Activated CD4-positive, CD25-positive, alpha-beta regulatory T cell treated with anti-CD3 and anti-CD28 coated beads, Interleukin-2, amount 50 U/mL, for 24 hours (primary cell): ENCODE data around the gene FBXO17.
A peak's percentile ranks its signal among the peaks of the same experiment; 100 is the strongest.
"Not testable (repeated sequence)": the region's sequence is repeated elsewhere in the genome, so short reads cannot be mapped to it uniquely, and the experiment has no call there.

Experiments
- ATAC-seq, 2 donors: fragments of 150-1000 bp; cut with Tn5 transposase; one replicate each; pipeline ENCODE4 v1.10.0; 2021; ENCODE audit warnings: mild to moderate bottlenecking in 1 of 2, moderate library complexity in 1 of 2

Gene FBXO17

DNA sequence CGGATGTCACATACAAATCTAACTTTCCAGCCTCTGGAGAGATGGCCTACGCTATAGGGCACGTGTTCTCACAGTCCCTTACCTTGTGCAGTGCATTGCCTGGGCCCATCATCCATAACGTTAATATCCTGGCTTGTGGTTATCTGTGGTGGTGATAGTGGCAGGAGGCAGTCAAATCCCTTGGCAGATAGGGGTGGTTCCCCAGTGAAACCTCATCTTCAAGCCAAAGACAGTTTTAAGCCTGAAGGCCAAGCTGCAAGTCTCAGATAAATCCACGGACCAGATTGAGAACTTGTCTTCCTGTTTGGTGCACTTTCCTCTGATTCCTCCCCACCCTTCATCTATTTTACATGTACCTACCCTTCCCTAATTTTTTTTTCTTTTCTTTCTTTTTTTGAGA lies 4.3 kb upstream of the FBXO17 start:
- no peak for ATAC-seq

DNA sequence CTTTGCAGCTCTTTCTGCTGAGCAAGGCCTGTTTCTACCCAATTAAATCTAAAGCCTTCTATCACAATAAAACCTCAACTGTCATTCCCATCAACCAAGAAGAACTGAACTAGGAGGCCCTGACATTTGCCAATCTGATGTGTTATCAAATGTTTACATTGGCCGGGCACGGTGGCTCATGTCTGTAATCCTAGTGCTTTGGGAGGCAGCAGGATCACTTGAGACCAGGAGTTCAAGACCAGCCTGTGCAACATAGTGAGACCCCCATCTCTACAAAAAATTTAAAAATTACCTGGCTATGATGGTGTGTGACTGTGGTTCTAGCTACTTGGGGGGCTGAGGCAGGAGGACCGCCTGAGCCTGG lies 2.8 kb upstream of the FBXO17 start:
- ATAC-seq: no peak

DNA sequence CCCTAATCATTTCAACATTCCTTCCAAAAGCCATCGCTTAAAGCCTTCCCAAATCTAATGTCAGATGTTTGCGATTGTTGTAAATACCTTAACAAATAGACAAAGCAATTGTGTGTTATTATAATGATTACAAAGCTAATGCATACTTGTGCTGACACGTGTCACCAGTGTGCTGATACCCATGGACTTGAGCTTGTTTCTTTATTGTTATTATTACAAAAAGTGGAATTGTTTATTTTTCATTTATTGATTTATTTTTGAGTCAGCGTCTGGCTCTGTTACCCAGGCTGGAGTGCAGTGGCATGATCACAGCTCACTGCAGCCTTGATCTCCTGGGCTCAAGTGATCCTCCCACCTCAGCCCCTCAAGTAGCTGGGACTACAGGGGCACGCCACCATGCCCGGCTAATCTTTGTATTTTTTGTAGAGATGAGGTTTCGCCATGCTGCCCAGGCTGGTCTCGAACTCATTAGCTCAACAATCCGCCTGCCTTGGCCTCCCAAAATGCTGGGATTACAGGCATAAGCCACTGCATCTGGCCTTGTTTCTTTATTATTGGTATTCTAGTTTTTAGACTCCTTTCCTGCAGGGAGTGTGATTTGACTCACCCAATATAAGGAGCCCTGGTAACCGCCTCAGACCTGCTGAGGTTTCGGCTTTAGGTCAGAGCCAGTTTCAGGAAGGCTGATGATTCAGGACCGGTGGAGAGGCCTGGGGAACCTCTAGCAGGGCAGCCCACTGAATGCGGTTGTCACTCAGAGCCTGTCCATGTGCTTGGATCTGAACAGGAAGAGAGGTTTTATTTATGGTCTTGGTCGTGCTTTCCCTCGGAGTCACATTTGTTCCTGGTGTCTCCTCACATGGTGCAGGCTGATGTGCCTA lies 2.1 kb upstream of the FBXO17 start:
- ATAC-seq: peak; percentile 93 to 95

DNA sequence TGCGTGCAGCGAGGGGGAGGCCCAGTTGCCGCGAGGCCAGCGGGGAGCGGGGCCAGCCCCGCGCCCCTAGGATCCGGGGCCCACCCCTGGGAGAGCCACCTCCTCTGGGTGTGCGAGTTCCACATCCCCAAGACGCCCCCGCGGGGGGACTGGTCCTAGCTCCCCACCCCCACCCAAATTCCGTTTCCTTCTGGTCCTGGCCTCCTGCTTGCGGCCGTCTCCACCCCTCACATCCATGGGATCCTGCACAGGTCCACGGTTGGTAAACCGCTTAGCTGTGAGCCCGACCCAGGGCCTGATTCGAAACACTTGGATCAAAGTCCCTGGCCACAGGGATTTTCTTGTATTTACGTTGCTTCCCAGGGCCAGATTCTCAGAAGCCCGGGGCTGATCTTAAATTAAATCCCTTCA lies 324 bp upstream of the FBXO17 start:
- ATAC-seq: no peak

DNA sequence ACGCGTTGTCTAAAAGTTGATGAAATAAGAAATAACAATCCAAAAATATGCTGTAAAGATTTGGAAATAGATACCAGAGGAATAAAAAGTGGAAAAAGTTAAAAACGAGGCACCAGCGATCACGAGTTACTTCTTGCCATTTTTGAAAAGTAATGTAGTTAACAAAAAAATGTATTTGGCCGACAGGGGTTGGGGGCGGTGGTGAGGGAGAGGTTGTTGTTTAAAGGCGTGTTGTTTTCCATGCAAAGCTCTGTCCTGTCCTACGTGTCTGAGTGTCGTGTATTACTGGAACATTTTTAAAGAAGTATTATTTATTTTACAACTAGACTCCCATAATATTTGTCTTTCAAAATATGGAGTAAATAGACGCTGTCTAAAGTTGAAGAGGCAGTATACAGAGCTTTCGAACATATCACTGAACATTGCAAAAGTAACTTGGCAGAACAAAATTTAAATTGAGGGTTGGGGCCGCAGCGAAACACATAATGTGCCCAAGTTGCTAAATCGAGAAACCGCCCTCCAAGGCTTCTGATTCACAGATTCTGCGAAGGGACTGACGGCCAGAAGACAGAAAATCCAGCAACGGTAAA lies 823 bp downstream of the FBXO17 start:
- no peak for ATAC-seq

DNA sequence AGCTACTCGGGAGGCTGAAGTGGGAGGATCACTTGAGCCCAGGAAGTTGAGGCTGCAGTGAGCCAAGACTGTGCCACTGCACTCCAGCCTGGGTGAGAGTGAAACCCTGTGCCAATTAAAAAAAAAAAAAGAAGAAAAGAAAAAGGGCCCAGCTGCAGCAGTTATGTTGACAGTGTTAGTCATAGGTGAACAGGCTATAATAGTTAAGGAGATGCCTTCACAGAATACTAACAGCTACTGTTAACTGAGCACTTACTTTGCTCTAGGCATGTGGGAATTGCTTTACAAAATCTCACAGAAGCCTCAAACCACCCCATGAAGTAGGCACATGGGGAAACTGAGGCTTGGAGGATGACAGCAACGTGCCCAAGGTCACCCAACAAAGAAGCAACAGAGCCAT lies 3.9 kb downstream of the FBXO17 start:
- no peak for ATAC-seq

DNA sequence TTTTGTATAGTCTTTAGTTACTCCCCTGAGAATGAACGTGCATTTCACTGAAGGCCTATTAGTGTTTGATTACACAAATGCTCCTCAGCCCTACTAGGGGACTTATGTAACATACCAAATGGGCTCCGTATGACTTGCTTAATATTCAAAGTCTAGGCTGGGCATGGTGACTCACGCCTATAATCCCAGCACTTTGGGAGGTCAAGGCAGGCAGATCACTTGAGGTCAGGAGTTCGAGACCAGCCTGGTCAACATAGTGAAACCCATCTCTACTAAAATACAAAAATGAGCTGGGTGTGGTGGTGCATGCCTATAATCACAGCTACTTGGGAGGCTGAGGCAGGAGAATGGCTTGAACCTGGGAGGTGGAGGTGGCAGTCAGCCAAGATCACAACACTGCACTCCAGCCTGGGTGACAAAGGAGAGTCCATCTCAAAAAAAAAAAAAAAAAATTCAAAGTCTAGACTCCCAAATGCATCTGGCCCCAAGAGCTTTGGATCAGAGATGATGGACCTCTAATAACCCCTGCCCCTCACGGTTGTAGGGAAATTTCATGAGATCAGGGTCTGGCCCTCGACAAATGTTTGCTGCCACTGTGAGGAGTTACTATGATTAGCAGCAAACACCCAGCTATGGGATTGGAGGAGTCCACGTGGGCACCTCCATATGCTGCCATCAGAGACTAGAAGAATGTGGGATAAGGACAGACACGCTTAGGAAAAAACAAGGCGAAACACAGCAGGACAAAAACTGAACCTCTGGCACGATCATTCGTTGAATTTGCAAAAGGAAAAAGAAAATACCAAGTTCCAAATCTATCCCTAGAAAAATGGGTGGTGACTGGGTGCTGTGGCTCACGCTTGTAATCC lies 4.6 kb downstream of the FBXO17 start:
- ATAC-seq: no peak

DNA sequence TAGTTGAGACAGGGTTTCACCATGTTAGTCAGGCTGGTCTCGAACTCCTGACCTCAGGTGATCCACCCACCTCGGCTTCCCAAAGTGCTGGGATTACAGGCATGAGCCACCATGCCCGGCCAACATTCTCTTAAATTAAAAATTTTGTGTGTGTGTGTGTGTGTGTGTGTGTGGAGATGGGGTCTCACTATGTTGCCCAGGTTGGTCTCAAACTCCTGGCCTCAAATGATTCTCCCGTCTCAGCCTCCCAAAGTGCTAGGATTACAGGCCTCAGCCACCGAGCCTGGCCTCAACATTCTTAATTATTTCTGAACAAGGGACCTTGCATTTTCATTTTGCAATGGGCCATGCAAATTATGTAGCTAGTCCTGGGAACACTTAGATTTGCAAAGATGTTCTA lies 9.4 kb downstream of the FBXO17 start:
- not testable (repeated sequence) for ATAC-seq

DNA sequence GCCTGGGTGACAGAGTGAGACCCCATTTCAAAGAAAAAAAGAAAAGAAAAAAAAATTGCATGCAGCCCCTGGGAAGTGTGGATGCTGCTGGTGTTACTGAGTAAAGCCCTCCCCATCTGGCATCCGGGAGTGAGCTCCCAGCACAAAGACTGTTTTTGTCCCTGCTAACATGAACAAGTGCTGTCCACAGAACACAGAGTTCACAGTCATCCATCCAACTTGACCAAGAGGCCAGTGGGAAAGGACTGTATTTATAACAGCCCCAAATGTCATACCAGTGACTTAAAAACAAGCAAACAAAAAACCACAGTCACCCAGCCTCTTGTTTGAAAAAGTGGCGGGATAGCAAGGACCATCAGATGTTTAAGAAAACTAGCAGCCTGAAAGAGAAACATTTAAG lies 10.8 kb downstream of the FBXO17 start:
- no peak for ATAC-seq

DNA sequence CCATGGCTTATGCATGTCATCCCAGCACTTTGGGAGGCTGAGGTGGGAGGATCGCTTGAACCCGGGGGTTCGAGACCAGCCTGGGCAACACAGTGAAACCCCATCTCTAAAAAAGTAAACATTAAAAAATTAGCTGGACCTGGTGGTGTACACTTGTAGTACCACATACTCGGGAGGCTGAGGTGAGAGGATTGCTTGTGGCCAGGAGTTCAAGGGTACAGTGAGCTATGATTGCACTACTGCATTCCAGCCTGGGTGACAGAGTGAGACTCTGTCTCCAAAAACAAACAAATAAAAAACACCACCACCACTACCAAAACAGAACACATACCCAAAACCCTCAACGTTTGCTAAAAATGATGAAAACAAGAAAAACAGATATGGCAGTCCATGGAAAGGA lies 15.9 kb downstream of the FBXO17 start:
- ATAC-seq: no peak

DNA sequence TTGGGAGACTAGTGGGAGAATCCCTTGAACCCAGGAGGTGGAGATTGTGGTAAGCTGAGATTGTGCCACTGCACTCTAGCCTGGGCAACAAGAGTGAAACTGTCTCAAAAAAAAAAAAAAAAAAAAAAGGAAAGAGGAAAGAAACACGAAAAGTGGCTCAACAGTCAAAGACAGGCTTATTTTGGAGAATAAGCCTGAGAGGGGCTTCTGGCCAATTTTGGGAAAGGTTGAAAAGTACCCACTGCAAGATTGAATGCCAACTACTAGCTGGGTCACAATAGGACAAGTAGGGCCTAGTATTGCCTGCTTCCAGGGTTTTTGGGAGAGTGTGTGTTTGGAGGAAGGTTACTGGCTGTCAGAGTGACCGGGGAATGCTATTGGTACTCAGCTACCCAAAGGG lies 17.2 kb downstream of the FBXO17 start:
- no peak for ATAC-seq

DNA sequence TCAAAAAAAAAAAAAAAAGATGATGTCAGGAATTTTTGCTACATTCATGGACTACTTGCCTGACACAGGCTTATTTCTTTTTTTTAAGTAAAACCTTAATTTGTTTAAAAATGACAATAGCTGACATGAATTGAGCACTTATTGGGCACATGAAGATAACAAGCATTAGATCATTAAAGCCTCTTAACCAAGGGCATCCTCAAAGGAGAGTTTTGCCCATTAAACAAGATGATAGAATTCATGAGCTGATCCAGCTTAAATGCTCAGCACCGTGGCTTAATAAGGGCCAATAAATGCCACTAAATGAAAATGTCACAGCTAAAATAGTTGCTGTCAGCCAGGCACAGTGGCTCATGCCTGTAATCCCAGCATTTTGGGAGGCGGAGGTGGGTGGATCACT lies 19.3 kb downstream of the FBXO17 start:
- no peak for ATAC-seq

DNA sequence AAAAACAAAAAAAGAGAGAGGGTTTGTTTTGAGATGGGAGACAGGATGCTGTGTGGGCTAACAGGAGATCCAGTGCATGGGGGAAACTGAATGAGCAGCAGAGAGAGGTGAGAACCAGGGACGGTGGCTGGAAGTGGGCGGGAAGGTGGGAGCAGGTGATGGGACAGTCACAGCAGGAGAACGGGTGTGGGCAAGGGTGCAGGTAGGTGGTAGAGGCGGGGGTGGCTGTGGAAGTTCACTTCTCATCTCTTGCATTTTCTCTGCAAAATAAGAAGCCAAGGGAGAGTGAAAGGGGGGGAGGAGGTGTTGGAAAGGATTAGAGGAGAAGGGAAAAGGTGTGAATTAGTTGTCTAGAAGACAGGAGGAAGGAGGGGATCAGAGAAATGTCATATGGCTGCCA lies 21.9 kb downstream of the FBXO17 start:
- no peak for ATAC-seq

DNA sequence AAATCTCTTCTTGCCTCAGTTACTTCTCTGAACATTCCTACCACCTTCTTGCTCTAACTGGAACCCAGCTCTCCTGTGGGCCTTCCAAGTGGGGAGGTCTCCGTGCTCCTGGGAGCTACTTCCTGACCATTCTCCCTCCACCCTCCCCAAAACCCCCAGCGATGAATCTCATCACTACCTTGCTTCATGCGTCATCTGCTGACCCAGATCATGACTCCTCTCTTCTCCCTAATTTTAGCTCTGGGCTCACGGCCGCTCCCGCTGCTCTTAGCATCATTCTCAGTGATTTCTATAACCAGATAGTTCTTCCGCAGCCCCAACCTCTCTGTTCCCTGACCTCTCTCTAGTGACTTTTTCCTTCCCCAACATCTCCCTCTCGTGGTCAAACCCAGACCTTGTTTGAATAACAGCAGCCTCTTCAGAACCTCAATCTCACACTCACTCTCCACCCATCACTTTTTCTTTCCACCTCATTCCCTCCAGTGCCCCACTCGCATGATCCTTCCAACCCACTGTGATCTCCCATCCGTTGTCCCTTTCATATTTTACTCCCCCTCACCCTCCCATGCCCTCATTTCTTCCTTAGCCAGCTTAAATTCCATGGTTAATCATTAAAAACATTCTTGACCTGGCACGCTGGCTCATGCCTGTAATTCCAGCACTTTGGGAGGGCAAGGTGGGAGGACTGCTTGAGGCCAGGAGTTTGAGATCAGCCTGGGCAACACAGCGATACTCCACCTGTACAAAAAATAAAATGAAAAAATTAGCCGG lies 23.0 kb downstream of the FBXO17 start:
- ATAC-seq: no peak

DNA sequence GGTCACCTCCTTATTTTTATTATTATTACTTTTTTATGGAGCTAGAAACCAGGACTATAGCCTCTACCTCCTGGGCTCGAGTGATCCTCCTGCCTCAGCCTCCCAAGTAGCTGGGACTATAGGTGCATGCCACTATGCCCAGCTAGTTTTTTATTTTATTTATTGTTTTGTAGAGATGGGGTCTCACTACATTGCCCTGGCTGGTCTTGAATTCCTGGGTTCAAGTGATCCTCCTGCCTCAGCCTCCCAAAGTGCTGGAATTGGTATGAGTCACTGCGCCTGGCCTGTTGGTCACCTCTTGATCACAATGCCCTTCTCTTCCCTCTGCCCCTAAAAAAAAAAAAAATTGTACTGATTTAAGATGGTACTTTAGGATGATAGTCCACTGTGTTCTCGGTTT lies 24.4 kb downstream of the FBXO17 start:
- ATAC-seq: no peak

DNA sequence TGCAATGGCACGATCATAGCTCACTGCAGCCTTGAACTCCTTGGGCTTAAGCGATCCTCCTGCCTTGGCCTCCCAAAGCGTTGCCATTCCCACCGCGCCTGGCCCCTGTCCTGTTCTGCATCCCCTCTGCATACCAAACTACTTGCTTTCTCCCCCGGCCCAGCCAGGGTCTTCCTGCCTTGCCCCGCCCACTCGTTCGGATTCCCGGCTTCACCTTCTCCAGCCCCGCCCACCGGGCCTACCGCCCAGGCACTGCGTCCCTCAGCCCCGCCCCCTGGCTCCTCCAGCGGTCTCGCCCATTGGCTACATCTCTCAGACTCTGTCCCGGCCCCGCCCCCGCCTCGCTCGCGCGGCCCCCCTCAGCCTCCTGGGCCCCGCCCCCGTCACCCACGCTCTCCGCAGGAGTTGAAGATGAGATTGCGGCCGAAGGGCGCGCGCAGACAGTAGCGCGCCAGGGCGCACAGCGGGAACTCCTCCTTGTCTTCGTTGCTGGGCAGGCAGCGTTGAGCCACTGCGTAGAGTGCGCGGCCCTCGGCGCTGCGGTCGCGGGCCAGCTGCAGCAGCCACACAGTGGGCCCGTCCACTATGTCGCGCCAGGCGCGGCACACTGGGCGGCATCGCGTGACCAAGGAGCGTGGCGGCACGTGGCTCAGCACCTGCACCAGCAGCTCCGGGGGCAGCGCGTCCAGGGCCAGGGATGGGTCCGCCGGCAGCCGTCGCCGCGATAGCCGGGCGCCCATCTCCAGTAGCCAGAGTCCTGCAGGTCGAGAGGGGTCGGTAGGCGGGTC lies 25.8 kb downstream of the FBXO17 start:
- ATAC-seq: peak; percentile 91 to 93

DNA sequence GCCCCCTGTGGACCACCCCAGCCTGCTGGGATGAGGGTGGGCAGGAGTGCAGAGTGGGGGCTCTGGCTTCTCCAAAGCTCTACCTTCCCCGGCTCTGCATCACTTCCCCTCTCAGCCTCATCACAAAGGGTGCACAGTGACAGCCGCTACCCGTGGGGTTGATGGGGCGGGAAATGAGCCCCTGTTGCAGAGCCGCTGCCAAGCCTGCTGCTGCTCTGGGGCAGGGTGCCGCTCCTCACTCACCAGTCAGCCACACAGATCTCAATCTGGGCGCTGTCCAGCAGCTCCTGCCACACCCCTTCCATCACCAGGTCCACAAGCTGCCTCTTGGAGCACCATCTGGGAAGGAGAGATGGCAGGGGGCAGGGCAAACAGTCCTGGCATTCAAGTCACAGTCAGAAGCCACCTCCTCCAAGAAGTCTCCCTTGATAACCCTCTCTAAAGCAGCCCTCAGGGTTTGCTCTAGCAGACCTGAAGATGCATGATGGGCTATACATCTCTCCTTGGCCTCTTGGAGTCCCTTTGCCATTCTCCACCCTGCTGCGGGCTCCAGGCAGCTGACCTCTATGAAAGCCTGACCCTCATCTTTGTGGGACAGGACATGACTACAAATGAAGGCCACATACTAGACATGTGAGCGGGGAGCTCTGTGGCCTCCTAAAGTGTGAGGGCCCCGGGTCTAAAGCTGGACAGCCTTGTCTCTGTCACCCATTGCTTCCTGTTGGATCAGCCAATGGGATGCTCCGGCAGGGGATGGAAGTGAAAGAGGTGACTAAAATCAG lies 29.1 kb downstream of the FBXO17 start:
- ATAC-seq: no peak

DNA sequence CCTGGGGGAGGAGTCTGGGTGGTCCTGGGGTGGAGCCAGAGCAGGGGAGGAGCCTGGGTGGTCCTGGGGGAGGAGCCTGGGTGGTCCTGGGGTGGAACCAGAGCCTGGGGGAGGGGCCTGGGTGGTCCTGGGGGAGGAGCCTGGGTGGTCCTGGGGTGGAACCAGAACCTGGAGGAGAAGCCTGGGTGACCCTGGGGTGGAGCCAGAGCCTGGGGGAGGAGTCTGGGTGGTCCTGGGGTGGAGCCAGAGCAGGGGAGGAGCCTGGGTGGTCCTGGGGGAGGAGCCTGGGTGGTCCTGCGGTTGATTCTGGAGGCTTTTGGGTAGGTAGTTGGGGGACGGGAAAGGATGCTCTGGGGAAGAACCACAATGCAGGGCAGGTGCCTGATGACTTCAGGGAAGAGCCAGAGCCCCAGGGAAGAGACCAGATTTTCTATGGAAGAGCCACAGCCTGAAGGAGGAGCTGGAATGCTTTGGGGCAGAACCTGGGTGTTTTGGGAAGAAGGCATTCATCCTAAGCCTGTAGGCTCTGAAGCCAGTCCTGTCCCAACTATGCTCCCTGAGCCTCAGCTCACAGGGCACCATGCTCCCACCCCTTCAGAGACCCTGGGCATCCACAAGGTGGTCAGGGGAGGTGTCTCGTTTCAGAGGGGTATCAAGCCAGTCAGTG lies 29.8 kb downstream of the FBXO17 start:
- ATAC-seq: no peak

DNA sequence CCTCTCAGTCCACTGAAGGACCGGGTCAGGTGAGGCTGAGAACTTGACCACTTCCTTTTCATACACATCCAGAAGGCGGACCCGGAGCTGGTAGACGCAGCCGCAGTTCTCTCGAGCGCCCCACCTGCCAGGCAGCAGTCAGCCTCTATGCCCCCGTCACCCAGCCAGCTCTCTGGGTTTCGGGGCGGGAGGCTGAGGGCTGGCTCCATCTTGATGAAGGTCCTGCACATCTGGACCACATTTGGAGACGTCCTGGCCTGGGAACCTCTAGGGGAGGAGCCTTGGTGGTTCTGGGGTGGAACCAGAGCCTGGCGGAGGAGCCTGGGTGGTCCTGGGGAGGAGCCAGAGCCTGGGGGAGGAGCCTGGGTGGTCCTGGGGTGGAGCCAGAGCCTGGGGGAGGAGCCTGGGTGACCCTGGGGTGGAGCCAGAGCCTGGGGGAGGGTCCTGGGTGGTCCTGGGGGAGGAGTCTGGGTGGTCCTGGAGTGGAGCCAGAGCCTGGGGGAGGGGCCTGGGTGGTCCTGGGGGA lies 30.5 kb downstream of the FBXO17 start:
- no peak for ATAC-seq

DNA sequence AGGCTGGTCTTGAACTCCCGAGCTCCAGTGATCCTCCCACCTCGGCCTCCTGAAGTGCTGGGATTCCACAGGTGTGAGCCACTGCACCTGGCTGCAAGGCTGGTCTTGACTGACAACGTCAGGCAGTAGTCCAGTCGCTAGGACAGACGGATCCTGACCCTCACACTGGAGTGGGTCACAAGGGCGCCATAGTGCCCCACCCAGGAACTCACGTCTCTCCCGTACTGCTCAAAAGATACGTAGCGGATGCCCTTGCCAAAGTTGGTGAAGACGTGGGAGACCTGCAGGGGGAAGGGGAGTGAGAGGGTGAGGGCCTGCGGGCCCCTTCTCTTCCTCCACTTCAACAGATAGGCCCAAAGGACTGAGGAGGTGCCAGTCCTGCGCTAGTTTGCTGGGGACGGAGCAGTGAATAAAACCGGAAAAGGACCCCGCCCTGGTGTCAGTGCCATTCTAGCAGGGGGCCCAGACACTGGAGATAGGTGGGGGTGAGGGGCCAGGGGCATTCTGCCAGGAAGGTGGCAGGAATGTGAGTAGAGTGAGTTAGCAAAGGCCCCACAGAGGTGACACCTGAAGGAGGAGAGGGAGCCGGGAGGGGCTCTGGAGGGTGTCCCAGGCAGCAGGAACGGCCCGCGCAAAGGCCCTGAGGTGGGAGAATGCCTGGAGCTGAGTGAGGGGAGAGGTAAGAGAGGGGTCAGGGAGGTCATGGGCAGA lies 32.9 kb downstream of the FBXO17 start:
- ATAC-seq: no peak
